ENCODE measurements around the gene ZBTB7A. TPM values are rescaled to one million over a fixed set of nuclear protein-coding genes. Genes with fewer than 3 reads are reported as not detected.

The ZBTB7A gene
- total and polyA plus RNA-seq, 5 donors: 17.5 to 32.6 (median 30.9) TPM

DNA sequence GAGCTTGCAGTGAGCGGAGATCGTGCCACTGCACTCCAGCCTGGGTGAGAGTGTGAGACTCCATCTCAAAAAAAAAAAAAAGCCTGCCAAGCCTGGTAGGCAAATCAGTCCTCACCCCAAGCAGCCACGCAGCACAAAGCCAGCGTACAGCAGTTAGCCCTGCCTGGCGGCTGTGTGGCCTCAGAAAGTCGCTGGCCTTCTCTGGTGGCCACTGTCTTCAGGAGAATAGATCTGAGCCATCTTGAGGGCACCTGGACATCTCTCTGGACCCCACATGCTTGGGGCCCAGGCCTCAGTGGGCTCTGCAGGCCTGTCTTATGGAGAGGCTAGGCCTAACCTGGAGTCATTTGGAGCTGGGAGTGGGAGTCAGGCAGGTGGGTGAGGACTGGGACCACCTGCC is 36.1 kb downstream of the ZBTB7A start:
- 93% methylated on average over 6 of the region's 6 CpGs for WGBS
- Histone ChIP-seq H3K9me3 (ENCODE audit: control insufficient read depth, low read length) (no peaks in the 10 kb centered on the region), H3K27ac (ENCODE audit: low read length) (no peak overlapping the region), H3K27me3 (ENCODE audit: control insufficient read depth, insufficient read depth) (no peaks in the 10 kb centered on the region), H3K4me3 (ENCODE audit: low read length) (no peak overlapping the region), H3K4me1 (ENCODE audit: control insufficient read depth, insufficient read depth, low read length) (no peaks in the 10 kb centered on the region)
- intact Hi-C loops (cut with DNase I): no loop called here
- DNase-seq: no peak
- no peak for ATAC-seq

DNA sequence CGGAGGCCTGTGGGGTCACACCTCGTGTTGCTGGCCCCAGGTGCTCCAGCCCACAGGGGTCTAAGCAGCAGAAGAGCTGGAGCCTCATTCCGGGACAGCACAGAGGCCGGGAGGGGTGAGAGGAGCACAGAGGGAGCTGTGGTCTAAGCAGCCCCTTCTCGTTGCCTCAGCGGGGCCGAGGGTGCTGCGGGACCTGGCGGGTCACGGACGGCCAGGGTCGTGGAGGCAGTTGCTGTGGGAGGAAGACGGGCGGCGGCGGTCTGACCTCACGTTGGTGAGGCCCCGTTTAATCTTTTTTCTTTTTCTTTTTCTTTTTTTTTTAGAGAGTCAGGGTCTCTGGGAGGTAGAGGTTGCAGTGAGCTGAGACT is 37.5 kb downstream of the ZBTB7A start:
- no peaks in the 10 kb centered on the region for H3K27me3 ChIP-seq (ENCODE audit: control insufficient read depth, insufficient read depth)
- ATAC-seq (no peak), DNase-seq (peak in 1 of 3 donors; percentile 46)
- no peaks in the 10 kb centered on the region for H3K4me1 ChIP-seq (ENCODE audit: control insufficient read depth, insufficient read depth, low read length)
- intact Hi-C loops (cut with DNase I): no loop called here
- H3K4me3 ChIP-seq (ENCODE audit: low read length): no peak overlapping the region
- 94% methylated on average over 18 of the region's 18 CpGs for WGBS
- no peaks in the 10 kb centered on the region for H3K9me3 ChIP-seq (ENCODE audit: control insufficient read depth, low read length)
- H3K27ac ChIP-seq (ENCODE audit: low read length): no peak overlapping the region

DNA sequence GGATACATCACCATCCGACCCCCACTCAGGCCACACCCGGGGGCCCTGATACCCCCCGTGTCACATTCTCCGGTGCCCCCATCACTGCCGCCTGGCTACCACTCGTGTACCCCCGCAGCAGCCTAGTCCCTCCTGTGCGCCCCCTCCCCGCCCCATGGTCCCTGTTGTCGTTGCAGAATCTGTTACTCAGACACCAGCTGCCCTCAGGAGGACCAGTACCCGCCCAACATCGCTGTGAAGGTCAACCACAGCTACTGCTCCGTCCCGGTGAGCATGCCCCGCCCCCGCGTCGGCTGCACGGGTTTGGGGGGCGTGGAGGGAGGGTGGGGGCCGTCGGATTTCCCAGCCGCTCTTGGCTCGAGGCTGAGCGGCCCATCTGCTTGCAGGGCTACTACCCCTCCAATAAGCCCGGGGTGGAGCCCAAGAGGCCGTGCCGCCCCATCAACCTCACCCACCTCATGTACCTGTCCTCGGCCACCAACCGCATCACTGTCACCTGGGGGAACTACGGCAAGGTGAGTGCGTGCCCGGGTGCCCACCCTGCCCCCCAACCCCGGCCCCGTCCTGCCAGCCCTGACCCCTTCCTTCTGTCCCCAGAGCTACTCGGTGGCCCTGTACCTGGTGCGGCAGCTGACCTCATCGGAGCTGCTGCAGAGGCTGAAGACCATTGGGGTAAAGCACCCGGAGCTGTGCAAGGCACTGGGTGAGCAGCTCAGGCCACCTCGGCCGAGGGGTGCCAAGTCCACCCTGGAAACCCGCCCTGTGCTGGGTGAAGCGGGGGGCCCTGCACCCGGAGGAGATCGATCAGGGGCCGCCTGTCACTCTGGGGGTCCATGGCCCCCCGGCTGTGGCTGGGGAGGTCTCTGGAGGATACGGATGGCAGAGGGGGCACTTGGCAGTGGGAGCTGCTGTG is 38.1 kb downstream of the ZBTB7A start:
- H3K9me3 ChIP-seq (ENCODE audit: control insufficient read depth, low read length): no peaks in the 10 kb centered on the region
- H3K4me1 ChIP-seq (ENCODE audit: control insufficient read depth, insufficient read depth, low read length): no peaks in the 10 kb centered on the region
- no peak overlapping the region for H3K4me3 ChIP-seq (ENCODE audit: low read length)
- 93% methylated on average over 48 of the region's 48 CpGs for WGBS
- intact Hi-C loops (cut with DNase I): no loop called here
- no peak overlapping the region for H3K27ac ChIP-seq (ENCODE audit: low read length)
- ATAC-seq (no peak), DNase-seq (peak in 1 of 3 donors; percentile 62)
- H3K27me3 ChIP-seq (ENCODE audit: control insufficient read depth, insufficient read depth): no peaks in the 10 kb centered on the region

DNA sequence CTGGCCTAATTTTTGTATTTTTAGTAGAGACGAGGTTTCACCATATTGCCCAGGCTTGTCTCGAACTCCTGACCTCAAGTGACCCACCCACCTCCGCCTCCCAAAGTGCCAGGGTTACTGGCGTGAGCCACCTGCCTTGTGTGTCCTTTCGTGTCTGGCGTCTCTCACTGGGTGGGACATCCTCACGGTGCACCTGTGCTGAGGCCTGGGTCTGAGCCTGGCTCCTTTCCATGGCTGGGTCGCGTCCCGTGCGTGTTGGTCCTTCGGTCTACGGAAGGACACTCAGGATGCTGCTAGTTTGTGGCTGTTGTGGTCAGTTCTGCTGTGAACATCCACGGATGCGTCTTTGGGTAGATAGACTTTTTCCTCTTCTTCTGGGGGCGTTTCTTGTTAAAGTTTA is 39.6 kb downstream of the ZBTB7A start:
- H3K27me3 ChIP-seq (ENCODE audit: control insufficient read depth, insufficient read depth): no peaks in the 10 kb centered on the region
- H3K27ac ChIP-seq (ENCODE audit: low read length): no peak overlapping the region
- intact Hi-C loops (cut with DNase I): no loop called here
- H3K9me3 ChIP-seq (ENCODE audit: control insufficient read depth, low read length): no peaks in the 10 kb centered on the region
- 94% methylated on average over 16 of the region's 16 CpGs for WGBS
- H3K4me1 ChIP-seq (ENCODE audit: control insufficient read depth, insufficient read depth, low read length): no peaks in the 10 kb centered on the region
- no peak overlapping the region for H3K4me3 ChIP-seq (ENCODE audit: low read length)
- no peak for ATAC-seq
- peak in 1 of 3 donors; percentile 48 for DNase-seq

DNA sequence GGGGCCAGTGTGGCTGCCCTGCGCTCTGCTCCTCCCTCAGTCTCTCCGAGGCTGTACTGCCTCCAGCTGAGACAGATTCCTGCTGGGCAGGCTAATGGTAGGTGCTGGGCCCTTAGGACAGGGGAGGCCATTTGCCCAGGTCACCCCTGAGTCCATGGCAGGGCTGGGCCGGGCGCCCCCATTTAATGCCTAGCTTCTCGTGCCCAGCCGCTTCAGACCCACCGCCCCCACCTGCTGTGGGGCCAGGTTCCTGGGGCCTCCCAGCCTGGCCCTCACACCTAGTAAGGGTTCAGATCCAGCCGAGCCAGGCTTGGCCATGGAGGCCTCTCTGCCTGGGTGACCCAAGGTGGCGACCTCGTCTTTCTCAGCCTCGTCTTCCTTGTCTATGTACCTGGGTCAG is 41.4 kb downstream of the ZBTB7A start:
- H3K4me3 ChIP-seq (ENCODE audit: low read length): no peak overlapping the region
- WGBS: 73% methylated on average over 11 of the region's 11 CpGs
- H3K4me1 ChIP-seq (ENCODE audit: control insufficient read depth, insufficient read depth, low read length): no peaks in the 10 kb centered on the region
- ATAC-seq (peak in 1 of 2 donors; percentile 11), DNase-seq (no peak)
- no peaks in the 10 kb centered on the region for H3K9me3 ChIP-seq (ENCODE audit: control insufficient read depth, low read length)
- no peak overlapping the region for H3K27ac ChIP-seq (ENCODE audit: low read length)
- no peaks in the 10 kb centered on the region for H3K27me3 ChIP-seq (ENCODE audit: control insufficient read depth, insufficient read depth)
- intact Hi-C loops (cut with DNase I): no loop called here

DNA sequence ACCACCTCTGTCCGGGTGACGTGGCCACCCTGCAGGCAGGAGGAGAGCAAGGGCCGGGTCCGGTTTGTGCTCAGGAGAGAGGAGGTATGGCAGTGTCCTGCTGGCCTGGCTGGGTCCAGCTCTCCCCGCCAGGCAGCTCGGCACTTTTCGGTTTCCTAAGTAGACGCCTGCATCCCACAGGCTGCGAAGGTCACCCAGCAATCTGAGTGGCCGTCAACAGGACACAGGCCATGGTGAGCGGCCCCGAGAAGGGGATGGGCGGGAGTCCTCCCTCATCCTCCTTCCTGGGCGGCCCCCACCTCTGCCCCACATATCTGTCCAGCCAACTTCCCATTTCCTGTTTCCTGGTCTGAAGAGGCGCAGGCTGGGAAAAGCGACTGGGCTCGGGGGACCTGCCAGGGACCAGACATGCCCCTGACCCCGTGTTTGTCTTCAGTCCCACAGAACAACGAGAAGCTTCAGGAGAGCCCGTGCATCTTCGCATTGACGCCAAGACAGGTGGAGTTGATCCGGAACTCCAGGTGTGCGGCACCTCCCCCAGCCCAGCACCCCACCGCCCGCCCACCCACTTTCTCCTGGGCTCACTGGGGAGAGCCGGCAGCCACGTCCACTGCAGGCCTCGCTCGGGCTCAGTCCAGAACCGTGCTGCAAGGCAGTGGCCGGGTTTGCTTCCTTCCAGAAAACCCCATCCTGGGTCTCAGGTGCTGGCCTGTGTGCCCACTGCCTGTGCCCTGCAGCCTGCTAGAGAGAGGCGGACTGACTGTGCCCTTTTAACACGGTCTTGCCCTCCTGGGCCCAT is 42.9 kb downstream of the ZBTB7A start:
- H3K4me3 ChIP-seq (ENCODE audit: low read length): no peak overlapping the region
- 72% methylated on average over 34 of the region's 34 CpGs for WGBS
- peak in 1 of 3 donors; percentile 76 for DNase-seq
- ATAC-seq: peak; percentile 17 to 63
- no peaks in the 10 kb centered on the region for H3K27me3 ChIP-seq (ENCODE audit: control insufficient read depth, insufficient read depth)
- intact Hi-C loops (cut with DNase I): no loop called here
- no peaks in the 10 kb centered on the region for H3K9me3 ChIP-seq (ENCODE audit: control insufficient read depth, low read length)
- no peaks in the 10 kb centered on the region for H3K4me1 ChIP-seq (ENCODE audit: control insufficient read depth, insufficient read depth, low read length)
- no peak overlapping the region for H3K27ac ChIP-seq (ENCODE audit: low read length)

DNA sequence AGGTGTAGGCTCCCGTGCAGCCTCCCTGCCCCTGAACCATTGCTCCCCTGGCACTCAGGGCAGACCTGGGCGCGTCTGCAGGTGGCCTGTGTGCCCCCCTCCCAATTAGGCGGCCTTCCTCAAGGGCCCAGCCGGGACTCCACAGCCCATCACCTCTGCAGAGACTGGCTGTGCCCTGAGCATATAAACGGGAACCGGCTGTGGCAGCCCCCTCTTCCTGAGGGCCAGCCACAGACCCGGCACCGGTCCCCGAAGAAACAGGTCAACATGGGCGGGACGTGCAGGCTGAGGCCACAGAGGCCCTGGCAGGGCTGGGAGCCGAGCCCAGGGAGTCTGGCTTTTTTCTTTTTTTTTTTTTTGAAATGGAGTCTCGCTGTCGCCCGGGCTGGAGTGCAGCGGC is 47.1 kb downstream of the ZBTB7A start:
- Histone ChIP-seq H3K4me1 (ENCODE audit: control insufficient read depth, insufficient read depth, low read length) (no peaks in the 10 kb centered on the region), H3K4me3 (ENCODE audit: low read length) (no peak overlapping the region), H3K27me3 (ENCODE audit: control insufficient read depth, insufficient read depth) (no peaks in the 10 kb centered on the region), H3K27ac (ENCODE audit: low read length) (no peak overlapping the region), H3K9me3 (ENCODE audit: control insufficient read depth, low read length) (no peaks in the 10 kb centered on the region)
- intact Hi-C loops (cut with DNase I): no loop called here
- ATAC-seq (no peak), DNase-seq (no peak)
- WGBS: 72% methylated on average over 17 of the region's 17 CpGs

DNA sequence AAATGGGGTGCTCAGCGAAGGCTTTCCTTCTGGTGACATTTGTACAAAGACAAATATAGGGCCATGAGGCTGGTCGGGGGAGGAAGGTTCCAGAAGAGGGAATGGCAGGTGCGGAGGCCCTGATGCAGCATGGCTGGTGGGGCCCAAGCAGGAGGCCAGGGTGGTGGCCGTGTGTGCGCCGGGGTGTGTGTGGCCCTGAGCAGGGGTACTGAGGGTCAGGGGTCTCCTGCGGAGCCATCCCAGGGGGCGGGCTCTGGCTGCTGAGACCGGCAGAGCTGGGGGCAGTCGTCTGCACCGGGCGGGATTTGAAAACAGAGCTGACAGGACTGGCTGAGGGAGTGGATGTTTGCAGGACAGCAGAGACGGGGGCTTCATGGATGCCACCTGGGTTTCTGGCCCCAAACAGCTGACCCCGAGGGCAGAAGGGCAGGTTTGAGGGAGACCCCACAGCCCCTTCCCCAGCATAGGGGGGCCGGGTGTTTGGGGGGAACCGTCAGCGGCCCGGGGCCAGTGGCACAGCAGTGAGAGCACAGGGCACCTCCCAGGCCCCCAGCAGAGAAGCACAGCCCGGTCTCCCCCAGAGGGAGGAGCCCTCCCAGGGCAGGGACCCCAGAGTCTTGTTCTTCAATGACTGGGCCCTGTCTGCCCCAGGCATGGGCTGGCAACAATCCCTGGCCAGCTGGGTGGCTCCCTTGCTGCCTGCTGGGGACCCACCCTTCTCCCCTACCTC is 47.8 kb downstream of the ZBTB7A start:
- H3K4me1 ChIP-seq (ENCODE audit: control insufficient read depth, insufficient read depth, low read length): no peaks in the 10 kb centered on the region
- 91% methylated on average over 19 of the region's 19 CpGs for WGBS
- no peaks in the 10 kb centered on the region for H3K27me3 ChIP-seq (ENCODE audit: control insufficient read depth, insufficient read depth)
- no peak overlapping the region for H3K4me3 ChIP-seq (ENCODE audit: low read length)
- H3K27ac ChIP-seq (ENCODE audit: low read length): no peak overlapping the region
- ATAC-seq (no peak), DNase-seq (no peak)
- intact Hi-C loops (cut with DNase I): no loop called here
- H3K9me3 ChIP-seq (ENCODE audit: control insufficient read depth, low read length): no peaks in the 10 kb centered on the region

DNA sequence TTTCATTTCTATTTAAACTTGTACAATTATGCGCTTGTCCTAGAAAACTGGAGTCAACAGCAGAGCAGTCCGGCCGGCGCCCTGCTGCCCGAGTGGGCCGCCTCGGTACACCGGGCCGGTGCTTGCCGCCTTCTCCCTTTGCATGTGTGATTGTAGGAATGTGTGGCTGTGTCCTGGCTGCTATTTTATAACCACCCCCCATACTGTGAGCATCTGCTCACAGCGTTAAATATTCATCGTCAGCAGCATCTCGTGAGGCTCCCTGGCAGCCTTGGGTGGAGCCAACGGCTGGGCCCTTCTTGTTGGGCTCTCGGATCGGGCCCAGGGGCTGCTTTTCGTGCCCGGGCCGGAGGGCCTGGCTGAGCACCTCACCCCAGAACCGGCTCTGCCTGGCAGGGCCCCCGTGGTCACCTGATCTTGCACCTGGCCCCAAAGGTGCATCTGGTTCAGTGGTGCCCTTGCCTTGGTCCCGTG is 48.5 kb downstream of the ZBTB7A start:
- ATAC-seq: no peak
- Histone ChIP-seq H3K27ac (ENCODE audit: low read length) (no peak overlapping the region), H3K4me3 (ENCODE audit: low read length) (no peak overlapping the region), H3K9me3 (ENCODE audit: control insufficient read depth, low read length) (no peaks in the 10 kb centered on the region), H3K4me1 (ENCODE audit: control insufficient read depth, insufficient read depth, low read length) (no peaks in the 10 kb centered on the region), H3K27me3 (ENCODE audit: control insufficient read depth, insufficient read depth) (no peaks in the 10 kb centered on the region)
- 88% methylated on average over 22 of the region's 22 CpGs for WGBS
- no peak for DNase-seq
- intact Hi-C loops (cut with DNase I): no loop called here

DNA sequence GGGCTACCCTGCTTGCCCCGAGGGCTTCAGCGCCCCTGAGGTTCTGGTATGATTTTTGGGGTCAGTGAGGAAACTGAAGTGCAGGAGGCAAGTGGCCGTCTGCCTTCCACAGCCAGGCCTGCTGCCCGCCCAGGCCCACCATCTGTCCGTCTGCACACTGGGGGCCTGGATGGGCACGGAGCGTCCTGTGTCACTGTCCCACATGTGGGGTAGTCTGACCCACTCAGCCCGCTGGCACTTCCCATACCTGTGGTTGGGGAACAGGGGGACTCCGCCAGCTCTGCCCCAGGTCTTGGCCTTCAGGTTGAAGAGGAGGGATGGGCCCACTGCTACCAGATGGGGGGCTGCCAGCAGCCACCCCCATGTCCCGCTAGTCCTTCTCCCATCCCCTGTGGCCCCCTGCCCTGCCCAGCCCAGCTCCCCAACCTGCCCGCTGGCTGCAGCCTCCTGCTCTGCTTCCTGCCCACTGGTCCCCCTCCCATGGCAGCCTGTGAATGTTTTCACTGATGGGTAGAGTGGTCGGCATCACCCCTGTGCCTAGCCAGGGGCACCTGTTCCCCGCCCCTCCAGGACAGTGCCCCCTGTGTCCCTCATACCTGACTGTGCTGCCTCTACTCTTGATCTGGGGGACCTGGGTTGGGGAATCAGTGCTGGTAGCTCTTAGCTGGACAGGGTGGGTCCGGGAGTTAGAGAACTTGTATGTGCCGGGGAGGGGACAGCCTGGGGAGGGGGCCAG is 49.6 kb downstream of the ZBTB7A start:
- intact Hi-C loops (cut with DNase I): no loop called here
- no peak for DNase-seq
- Histone ChIP-seq H3K4me3 (ENCODE audit: low read length) (no peak overlapping the region), H3K27ac (ENCODE audit: low read length) (no peak overlapping the region), H3K9me3 (ENCODE audit: control insufficient read depth, low read length) (no peaks in the 10 kb centered on the region), H3K27me3 (ENCODE audit: control insufficient read depth, insufficient read depth) (no peaks in the 10 kb centered on the region), H3K4me1 (ENCODE audit: control insufficient read depth, insufficient read depth, low read length) (no peaks in the 10 kb centered on the region)
- WGBS: 91% methylated on average over 15 of the region's 15 CpGs
- no peak for ATAC-seq
